GM19438 (cell line): ENCODE results near the gene CARD8.
A peak's percentile ranks its signal among the peaks of the same experiment; 100 is the strongest.

Experiments used
- ATAC-seq: cut with Tn5 transposase; IDR thresholded peaks from one replicate; pipeline ENCODE4 v1.9.1; 2021; ENCODE audit warnings: low read depth; ENCODE audit not compliant: unreplicated experiment

Gene CARD8

GRCh38 chr19:48218997-48219396 lies 36.7 kb downstream of the CARD8 start:
- no peak for ATAC-seq

- no peak for ATAC-seq
These were observed 38.8 kb downstream of the CARD8 start for GRCh38 chr19:48216933-48217332.

GRCh38 chr19:48213959-48214358 lies 41.8 kb downstream of the CARD8 start:
- ATAC-seq, result no peak

GRCh38 chr19:48210005-48210404 lies 45.7 kb downstream of the CARD8 start:
- no peak for ATAC-seq

GRCh38 chr19:48206397-48207093 lies 49.2 kb downstream of the CARD8 start:
- no peak for ATAC-seq

GRCh38 chr19:48203794-48204628 lies 51.7 kb downstream of the CARD8 start:
- peak; percentile 88 for ATAC-seq

GRCh38 chr19:48203222-48203793 lies 52.4 kb downstream of the CARD8 start:
- ATAC-seq, result no peak

GRCh38 chr19:48196933-48197665 lies 58.6 kb downstream of the CARD8 start:
- ATAC-seq, result no peak

- no peak for ATAC-seq
These were observed 59.4 kb downstream of the CARD8 start for GRCh38 chr19:48196321-48196763.

- no peak for ATAC-seq
These were observed 60.6 kb downstream of the CARD8 start for GRCh38 chr19:48194844-48195830.

- no peak for ATAC-seq
These were observed 61.5 kb downstream of the CARD8 start for GRCh38 chr19:48194041-48194843.

- ATAC-seq, result no peak
These were observed 63.0 kb downstream of the CARD8 start for GRCh38 chr19:48192750-48193149.

- no peak for ATAC-seq
These were observed 64.8 kb downstream of the CARD8 start for GRCh38 chr19:48190885-48191284.

- ATAC-seq, result no peak
These were observed 65.3 kb downstream of the CARD8 start for GRCh38 chr19:48190288-48190884.

GRCh38 chr19:48186541-48186991 lies 69.1 kb downstream of the CARD8 start:
- ATAC-seq, result no peak

- no peak for ATAC-seq
These were observed 69.7 kb downstream of the CARD8 start for GRCh38 chr19:48186015-48186414.

GRCh38 chr19:48183356-48183755 lies 72.4 kb downstream of the CARD8 start:
- ATAC-seq, result no peak

- ATAC-seq, result no peak
These were observed 73.3 kb downstream of the CARD8 start for GRCh38 chr19:48182434-48182833.
